OCI-LY7 (cell line): Measurements from ENCODE around the gene MAP3K13.

Experiments used
- CTCF ChIP-seq: fragments of 200-600 bp; sonication (generic); conservative IDR thresholded peaks from 2 replicates; pipeline ENCODE4 v1.5.1; 2014; ENCODE audit warnings: mild to moderate bottlenecking, antibody characterized with exemption, low read length, moderate library complexity, mixed read lengths
- EZH2phosphoT487 ChIP-seq: fragments of 200-600 bp; sonication (generic); IDR thresholded peaks from 2 replicates; pipeline ENCODE4 v1.6.1; 2018; ENCODE audit warnings: low read depth, borderline replicate concordance, mild to moderate bottlenecking, mixed run types, antibody characterized with exemption, low read length, moderate library complexity, mixed read lengths

- TF ChIP-seq CTCF (no peak), EZH2phosphoT487 (no peak)
Observed at GRCh38 chr3:185347399-185347798, 15.5 kb upstream of the MAP3K13 start.
